Nephron (organoid): ENCODE results near the gene OR51M1.
A peak's percentile ranks its signal among the peaks of the same experiment; 100 is the strongest.

Experiments
- H3K27ac Mint-ChIP-seq, 3 experiments: 2 replicates each; pipeline ENCODE4 v1.8.0; 2020; ENCODE audit warnings: mixed read lengths in 3 of 3, mild to moderate bottlenecking in 2 of 3, moderate library complexity in 1 of 3
- H3K27me3 Mint-ChIP-seq: 2 replicates; pipeline ENCODE4 v1.8.0; 2021; ENCODE audit warnings: low read depth, mild to moderate bottlenecking, moderate library complexity, mixed read lengths
- H3K36me3 Mint-ChIP-seq: 2 replicates; pipeline ENCODE4 v1.8.0; 2020; ENCODE audit warnings: low read depth, mixed read lengths
- H3K4me1 Mint-ChIP-seq: 2 replicates; pipeline ENCODE4 v1.8.0; 2020; ENCODE audit warnings: mixed read lengths
- H3K4me3 Mint-ChIP-seq, 3 experiments: 2 replicates each; pipeline ENCODE4 v1.8.0; 2020; ENCODE audit warnings: mild to moderate bottlenecking in 3 of 3, mixed read lengths in 3 of 3, moderate library complexity in 2 of 3
- H3K9me3 Mint-ChIP-seq: 2 replicates; pipeline ENCODE4 v1.8.0; 2020; ENCODE audit warnings: mixed read lengths
- CTCF ChIP-seq, 3 experiments: fragments of 200-600 bp; sonication (generic); IDR thresholded peaks; one replicate each; pipeline ENCODE4 v1.5.0; 2021; ENCODE audit warnings: antibody characterized with exemption in 3 of 3; ENCODE audit not compliant: unreplicated experiment in 3 of 3

OR51M1 gene

DNA sequence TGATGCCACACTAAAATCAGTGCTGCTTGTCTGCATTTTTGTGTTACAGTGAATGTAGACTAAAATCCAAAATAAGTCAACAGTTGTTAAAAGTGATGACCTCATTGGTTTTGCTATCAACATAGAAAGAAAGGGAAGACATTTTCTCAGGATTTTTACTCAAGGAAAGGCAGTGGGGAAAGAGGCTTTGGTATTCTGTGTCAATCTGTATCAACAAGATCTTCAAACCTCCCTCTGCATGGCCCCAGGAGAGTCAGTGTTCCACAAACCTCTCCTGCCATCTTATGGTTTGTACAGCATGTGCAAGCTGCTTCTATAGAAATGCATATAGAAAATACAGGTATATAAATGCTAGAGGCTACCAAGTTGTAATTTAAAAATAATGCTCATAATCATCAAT is 13.8 kb upstream of the OR51M1 start:
- no peak overlapping the region for H3K4me3 Mint-ChIP-seq
- H3K27ac Mint-ChIP-seq: no peak overlapping the region
- H3K36me3 Mint-ChIP-seq: no peaks in the 10 kb centered on the region
- H3K4me1 Mint-ChIP-seq: no peaks in the 10 kb centered on the region
- peak; percentile 15 to 44 (median 28) for TF ChIP-seq CTCF (IDR thresholded peaks at IDR 0.05; ENCODE audit: unreplicated experiment in 3 of 3)
- peaks cover 11% of the 10 kb centered on the region for H3K9me3 Mint-ChIP-seq
- no peaks in the 10 kb centered on the region for H3K27me3 Mint-ChIP-seq

DNA sequence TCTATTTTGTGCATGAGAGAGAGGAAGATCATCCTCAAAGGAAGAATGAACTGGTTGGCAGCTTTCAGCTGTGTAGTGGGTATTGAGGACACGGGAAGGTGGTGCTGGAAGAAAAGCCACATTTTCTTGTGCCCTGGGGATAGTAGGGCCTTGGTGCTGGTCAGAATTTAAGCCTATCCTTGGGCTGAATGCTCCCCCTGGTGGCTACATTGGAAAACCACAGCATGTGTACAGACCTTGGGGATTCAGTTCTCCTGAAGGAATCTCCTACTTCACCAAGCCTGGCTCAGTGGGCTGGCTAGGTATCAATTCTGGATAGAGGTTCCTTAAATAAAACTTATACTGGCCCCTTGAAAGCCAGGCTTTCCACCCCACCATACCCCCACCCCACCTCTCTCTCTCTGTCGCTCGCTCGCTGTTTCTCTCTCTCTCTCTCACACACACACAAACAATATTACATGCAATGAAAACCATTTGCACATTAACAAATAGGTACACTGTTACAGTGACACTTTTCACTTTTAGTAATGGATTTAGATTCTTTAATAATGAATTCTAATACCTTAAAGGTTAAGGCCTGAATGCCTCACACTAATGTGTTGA is 2.8 kb upstream of the OR51M1 start:
- TF ChIP-seq CTCF (IDR thresholded peaks at IDR 0.05; ENCODE audit: unreplicated experiment in 3 of 3): peak; percentile 51 to 76 (median 68)
- Mint-ChIP-seq H3K4me3 (no peak overlapping the region), H3K27me3 (no peaks in the 10 kb centered on the region), H3K4me1 (no peaks in the 10 kb centered on the region), H3K9me3 (no peaks in the 10 kb centered on the region), H3K36me3 (no peaks in the 10 kb centered on the region), H3K27ac (no peak overlapping the region)

GRCh38 chr11:5384335-5384734 is 723 bp downstream of the OR51M1 start:
- Mint-ChIP-seq H3K27ac (no peak overlapping the region), H3K27me3 (no peaks in the 10 kb centered on the region), H3K4me1 (no peaks in the 10 kb centered on the region), H3K9me3 (no peaks in the 10 kb centered on the region), H3K36me3 (no peaks in the 10 kb centered on the region), H3K4me3 (no peak overlapping the region)
- TF ChIP-seq CTCF (IDR thresholded peaks at IDR 0.05; ENCODE audit: unreplicated experiment in 3 of 3): no peak

DNA sequence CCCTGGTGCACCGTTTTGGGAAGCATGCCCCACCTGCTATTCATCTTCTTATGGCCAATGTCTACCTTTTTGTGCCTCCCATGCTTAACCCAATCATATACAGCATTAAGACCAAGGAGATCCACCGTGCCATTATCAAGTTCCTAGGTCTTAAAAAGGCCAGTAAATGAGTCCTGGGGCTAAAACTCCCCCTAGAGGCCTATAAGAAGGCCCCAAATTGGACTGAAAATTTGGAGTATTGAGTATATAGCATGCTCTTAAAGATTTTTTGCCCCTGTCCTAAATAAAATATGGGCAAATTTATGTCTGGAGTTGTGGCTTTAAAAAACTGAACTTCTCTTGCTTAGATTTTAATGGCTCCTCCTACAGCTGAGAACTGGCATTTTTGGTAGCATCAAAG is 6.6 kb downstream of the OR51M1 start:
- Mint-ChIP-seq H3K27ac (no peak overlapping the region), H3K4me1 (no peaks in the 10 kb centered on the region), H3K36me3 (no peaks in the 10 kb centered on the region), H3K27me3 (no peaks in the 10 kb centered on the region), H3K4me3 (no peak overlapping the region), H3K9me3 (no peaks in the 10 kb centered on the region)
- TF ChIP-seq CTCF (IDR thresholded peaks at IDR 0.05; ENCODE audit: unreplicated experiment in 3 of 3): no peak

DNA sequence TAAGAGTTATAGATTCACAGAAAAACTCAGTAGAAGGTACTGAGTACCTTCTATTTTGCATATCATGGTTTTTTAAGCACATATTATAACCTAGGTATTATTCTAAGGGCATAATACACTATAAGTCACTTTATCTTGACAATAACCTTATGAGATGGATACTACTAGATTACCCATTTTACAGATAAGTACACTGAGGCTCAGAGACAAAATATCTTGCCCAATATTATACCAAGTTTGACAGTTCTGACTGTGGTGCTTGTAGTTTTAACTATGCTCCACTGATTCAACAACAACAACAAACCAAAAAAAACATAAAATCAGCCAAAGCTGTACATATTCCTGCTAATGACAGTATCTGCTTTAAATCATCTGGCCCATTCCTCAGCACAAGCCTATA is 10.5 kb downstream of the OR51M1 start:
- Mint-ChIP-seq H3K4me1 (no peaks in the 10 kb centered on the region), H3K27ac (no peak overlapping the region), H3K27me3 (no peaks in the 10 kb centered on the region), H3K36me3 (no peaks in the 10 kb centered on the region), H3K4me3 (no peak overlapping the region), H3K9me3 (no peaks in the 10 kb centered on the region)
- no peak for TF ChIP-seq CTCF (IDR thresholded peaks at IDR 0.05; ENCODE audit: unreplicated experiment in 3 of 3)

DNA sequence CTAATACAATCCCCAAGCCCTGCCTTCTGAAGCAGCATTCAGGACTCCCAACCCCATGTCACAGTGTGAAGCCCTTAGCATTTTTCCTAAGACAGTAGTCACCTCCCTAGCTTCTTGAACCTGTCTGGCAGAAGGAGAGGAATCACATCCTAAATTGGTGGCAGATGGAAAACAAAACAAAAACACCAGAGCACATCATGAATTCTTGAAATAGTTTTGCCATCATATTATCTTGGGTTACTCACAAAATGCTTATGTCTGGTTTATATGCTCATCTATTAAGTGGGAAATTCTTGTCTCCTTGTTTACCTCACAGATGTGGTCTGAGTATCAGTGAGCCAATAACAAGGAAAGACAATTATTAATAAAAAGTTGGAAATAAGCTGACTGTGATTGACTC is 15.3 kb downstream of the OR51M1 start:
- Mint-ChIP-seq H3K4me1 (no peaks in the 10 kb centered on the region), H3K27me3 (peaks cover 7% of the 10 kb centered on the region), H3K27ac (no peak overlapping the region), H3K9me3 (no peaks in the 10 kb centered on the region), H3K4me3 (no peak overlapping the region), H3K36me3 (no peaks in the 10 kb centered on the region)
- TF ChIP-seq CTCF (IDR thresholded peaks at IDR 0.05; ENCODE audit: unreplicated experiment in 3 of 3): no peak
